ENCODE measurements around the gene BPIFB3.

BPIFB3 gene

GRCh38 chr20:33007376-33008335 is 46.0 kb upstream of the BPIFB3 start, which contains the start of gene BPIFB2 (continued):
- TF ChIP-seq ZNF677 (tag by site-specific recombination; IDR thresholded peaks at IDR 0.05) (no peak), ZBTB21 (tag by site-specific recombination; IDR thresholded peaks at IDR 0.05) (no peak), ZEB2 (tag by site-specific recombination; IDR thresholded peaks at IDR 0.05) (no peak), HOXA7 (CRISPR knock-in tag; IDR thresholded peaks at IDR 0.05; ENCODE audit: borderline replicate concordance) (no peak), ZNF660 (tag by site-specific recombination; IDR thresholded peaks at IDR 0.05) (no peak), ZNF529 (tag by site-specific recombination; IDR thresholded peaks at IDR 0.05; ENCODE audit: insufficient replicate concordance) (no peak), ZSCAN5A (tag by site-specific recombination; IDR thresholded peaks at IDR 0.05) (no peak), ZNF174 (tag by site-specific recombination; IDR thresholded peaks at IDR 0.05) (no peak), ZNF776 (tag by site-specific recombination; IDR thresholded peaks at IDR 0.05; ENCODE audit: borderline replicate concordance) (no peak), EGR2 (tag by site-specific recombination; IDR thresholded peaks at IDR 0.05; ENCODE audit: low read depth) (no peak), REPIN1 (tag by site-specific recombination; IDR thresholded peaks at IDR 0.05; ENCODE audit: low read depth) (no peak), ZSCAN18 (tag by site-specific recombination; IDR thresholded peaks at IDR 0.05) (no peak), ZNF76 (tag by site-specific recombination; IDR thresholded peaks at IDR 0.05; ENCODE audit: borderline replicate concordance, low read depth) (no peak)
- TF ChIP-seq, protein P1, sequence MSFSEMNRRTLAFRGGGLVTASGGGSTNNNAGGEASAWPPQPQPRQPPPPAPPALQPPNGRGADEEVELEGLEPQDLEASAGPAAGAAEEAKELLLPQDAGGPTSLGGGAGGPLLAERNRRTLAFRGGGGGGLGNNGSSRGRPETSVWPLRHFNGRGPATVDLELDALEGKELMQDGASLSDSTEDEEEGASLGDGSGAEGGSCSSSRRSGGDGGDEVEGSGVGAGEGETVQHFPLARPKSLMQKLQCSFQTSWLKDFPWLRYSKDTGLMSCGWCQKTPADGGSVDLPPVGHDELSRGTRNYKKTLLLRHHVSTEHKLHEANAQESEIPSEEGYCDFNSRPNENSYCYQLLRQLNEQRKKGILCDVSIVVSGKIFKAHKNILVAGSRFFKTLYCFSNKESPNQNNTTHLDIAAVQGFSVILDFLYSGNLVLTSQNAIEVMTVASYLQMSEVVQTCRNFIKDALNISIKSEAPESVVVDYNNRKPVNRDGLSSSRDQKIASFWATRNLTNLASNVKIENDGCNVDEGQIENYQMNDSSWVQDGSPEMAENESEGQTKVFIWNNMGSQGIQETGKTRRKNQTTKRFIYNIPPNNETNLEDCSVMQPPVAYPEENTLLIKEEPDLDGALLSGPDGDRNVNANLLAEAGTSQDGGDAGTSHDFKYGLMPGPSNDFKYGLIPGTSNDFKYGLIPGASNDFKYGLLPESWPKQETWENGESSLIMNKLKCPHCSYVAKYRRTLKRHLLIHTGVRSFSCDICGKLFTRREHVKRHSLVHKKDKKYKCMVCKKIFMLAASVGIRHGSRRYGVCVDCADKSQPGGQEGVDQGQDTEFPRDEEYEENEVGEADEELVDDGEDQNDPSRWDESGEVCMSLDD (tag by site-specific recombination; IDR thresholded peaks at IDR 0.05), result no peak
- TF ChIP-seq, protein P2, sequence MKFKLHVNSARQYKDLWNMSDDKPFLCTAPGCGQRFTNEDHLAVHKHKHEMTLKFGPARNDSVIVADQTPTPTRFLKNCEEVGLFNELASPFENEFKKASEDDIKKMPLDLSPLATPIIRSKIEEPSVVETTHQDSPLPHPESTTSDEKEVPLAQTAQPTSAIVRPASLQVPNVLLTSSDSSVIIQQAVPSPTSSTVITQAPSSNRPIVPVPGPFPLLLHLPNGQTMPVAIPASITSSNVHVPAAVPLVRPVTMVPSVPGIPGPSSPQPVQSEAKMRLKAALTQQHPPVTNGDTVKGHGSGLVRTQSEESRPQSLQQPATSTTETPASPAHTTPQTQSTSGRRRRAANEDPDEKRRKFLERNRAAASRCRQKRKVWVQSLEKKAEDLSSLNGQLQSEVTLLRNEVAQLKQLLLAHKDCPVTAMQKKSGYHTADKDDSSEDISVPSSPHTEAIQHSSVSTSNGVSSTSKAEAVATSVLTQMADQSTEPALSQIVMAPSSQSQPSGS (tag by site-specific recombination; IDR thresholded peaks at IDR 0.05; ENCODE audit: low read depth), result no peak
- TF ChIP-seq, protein P3, sequence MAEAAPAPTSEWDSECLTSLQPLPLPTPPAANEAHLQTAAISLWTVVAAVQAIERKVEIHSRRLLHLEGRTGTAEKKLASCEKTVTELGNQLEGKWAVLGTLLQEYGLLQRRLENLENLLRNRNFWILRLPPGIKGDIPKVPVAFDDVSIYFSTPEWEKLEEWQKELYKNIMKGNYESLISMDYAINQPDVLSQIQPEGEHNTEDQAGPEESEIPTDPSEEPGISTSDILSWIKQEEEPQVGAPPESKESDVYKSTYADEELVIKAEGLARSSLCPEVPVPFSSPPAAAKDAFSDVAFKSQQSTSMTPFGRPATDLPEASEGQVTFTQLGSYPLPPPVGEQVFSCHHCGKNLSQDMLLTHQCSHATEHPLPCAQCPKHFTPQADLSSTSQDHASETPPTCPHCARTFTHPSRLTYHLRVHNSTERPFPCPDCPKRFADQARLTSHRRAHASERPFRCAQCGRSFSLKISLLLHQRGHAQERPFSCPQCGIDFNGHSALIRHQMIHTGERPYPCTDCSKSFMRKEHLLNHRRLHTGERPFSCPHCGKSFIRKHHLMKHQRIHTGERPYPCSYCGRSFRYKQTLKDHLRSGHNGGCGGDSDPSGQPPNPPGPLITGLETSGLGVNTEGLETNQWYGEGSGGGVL (tag by site-specific recombination; IDR thresholded peaks at IDR 0.05), result no peak

Data from HEK293 (cell line).